Measurements from ENCODE around the gene CACNA1C.

DNA sequence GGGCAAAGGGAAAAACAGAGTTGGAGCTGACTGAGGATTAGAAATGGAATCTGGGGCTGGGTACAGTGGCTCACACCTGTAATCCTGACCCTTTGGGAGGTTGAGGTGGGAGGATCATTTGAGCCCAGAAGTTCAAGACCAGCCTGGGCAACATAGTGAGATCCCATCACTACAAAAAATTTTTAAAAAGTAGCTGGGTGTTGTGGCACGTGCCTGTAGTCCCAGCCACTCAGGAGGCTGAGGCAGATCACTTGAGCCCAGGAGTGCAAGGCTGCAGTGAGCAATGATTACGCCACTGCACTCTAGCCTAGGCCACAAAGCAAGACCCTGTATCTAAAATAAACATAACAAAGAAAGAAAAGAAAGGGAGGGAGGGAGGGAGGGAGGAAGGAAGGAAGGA, 33.7 kb upstream of the CACNA1C start:
- no peak for TF ChIP-seq GATA2 (IDR thresholded peaks at IDR 0.05; ENCODE audit: low read depth, low read length)
- no peak for TF ChIP-seq GATA3 (IDR thresholded peaks at IDR 0.05; ENCODE audit: low read depth, low read length)
